SHP77 treated with DMSO at 0.1 percent for 48 hours (cell line): ENCODE results near the gene NUP188.
A peak's percentile ranks its signal among the peaks of the same experiment; 100 is the strongest.

Source experiments
- DNase-seq: peaks from one replicate; lab custom pipeline; 2025; lab: John Stamatoyannopoulos, UW

The NUP188 gene

GRCh38 chr9:128947527-128948301, at the start of gene NUP188, which contains the start of gene DOLK:
Gene NUP188 (plus strand): TSS chr9:128947699. CDS start chr9:128947720, 21 bp downstream.
Gene DOLK (minus strand): TSS chr9:128947603. CDS start chr9:128947303, 300 bp downstream.
- peak; percentile 37 for DNase-seq

DNA sequence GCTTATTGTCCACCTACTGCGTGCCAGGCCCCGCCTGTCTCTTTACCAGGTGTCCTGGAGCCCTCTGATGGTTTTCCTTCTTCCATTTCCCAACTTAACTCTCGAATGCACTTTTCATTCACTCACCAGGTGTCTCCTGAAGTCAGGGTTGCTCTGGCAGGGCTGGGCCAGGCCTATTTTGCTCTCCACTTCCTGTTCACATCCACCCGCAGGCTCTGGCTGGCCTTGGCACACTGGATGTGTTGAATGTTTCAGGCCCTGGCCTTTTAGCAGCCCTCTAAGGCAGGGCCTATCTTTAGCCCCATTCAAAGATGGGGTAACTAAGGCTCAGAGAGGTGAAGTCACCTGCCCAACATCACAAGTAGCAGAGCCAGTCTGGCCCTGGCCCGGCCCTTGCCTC, 49.1 kb upstream of the NUP188 start:
- no peak for DNase-seq

DNA sequence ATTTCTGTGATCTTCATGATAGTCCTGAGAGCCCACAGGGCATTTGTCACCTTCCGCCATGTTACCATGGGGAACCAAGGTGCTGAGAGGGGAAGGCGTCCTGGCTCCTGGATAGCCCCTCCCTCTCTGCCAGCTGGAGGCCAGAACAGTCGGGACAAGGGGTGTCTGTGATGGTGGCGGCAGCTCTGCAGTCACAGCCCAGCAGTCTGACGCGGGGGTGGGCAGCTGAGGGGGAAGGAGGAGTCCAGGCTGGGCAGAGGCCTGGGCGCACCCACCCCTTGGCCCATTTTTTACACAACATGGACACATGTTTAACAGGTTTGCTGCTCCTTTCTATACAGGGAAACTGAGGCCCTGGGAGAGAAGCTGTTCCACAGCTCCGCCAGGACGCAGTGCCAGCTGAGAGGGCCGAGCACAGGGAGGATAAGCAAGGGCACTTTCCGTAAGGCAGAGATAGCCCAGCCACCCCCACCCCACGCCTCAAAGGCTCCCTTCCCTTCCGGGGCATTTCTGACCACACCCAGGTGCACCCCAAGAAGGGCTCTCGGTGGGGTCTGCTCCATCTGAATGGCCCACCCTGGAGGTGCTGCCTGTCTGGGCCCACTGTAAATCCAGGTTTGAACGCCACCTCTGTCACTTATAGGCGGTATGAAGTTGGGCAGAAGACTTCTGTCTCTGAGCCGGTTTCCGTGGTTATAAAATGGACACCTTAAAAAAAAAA, 48.5 kb upstream of the NUP188 start:
- DNase-seq, result no peak

DNA sequence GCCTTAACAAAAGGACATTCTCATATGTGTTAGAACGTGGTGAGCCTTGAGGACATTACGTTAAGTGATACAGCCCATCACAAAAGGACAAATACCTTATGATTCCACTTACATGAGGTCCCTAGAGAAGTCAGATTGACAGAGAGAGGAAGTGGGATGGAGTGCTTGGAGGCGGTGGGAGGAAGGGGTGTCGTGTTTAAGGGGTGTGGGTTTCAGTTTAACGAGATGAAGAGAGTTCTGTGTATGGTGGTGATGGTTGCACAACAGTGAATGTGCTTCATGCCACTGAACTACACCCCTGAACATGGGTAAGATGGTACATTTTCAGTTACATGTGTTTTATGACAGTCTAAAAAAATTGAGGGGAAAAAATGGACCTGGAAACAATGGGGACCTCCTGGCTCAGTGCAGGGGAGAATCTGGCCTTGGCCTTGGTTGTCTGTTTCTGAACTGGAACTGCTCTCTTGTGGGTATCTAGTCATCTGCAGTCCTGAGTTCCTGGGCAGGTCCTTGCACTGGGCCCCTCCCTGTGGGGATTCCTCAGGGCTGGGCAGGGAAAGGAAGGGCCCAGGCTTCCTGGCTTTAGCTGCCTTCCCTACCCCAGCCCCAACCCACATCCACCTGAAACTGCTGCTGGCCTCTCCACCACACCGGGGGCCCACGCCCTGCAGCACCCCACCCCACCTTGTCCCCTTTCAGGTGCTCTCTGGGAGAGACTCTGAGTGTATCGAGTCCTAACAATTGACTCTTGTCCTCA, 47.8 kb upstream of the NUP188 start:
- DNase-seq, result no peak

GRCh38 chr9:128901379-128901778, 46.1 kb upstream of the NUP188 start:
- DNase-seq, result no peak

DNA sequence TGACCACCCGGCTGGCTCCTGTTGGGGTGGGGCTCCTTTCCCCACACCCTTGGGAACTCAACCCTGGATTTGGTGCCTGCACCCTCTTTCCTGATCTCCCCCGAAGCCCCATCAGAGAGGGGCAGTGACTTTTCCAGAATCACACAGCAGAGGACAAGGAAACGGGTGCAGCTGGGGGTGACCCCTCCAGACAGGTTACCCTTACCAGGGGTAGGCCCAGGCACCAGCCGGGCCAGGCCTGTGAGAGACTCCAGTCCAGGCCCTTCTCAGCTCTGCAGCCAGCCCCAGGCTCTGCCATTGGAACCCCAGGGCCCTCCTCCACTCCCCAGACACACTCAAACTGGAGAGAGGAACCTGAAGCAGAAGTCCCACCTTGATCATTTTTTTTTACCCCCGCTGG, 45.7 kb upstream of the NUP188 start:
- no peak for DNase-seq

DNA sequence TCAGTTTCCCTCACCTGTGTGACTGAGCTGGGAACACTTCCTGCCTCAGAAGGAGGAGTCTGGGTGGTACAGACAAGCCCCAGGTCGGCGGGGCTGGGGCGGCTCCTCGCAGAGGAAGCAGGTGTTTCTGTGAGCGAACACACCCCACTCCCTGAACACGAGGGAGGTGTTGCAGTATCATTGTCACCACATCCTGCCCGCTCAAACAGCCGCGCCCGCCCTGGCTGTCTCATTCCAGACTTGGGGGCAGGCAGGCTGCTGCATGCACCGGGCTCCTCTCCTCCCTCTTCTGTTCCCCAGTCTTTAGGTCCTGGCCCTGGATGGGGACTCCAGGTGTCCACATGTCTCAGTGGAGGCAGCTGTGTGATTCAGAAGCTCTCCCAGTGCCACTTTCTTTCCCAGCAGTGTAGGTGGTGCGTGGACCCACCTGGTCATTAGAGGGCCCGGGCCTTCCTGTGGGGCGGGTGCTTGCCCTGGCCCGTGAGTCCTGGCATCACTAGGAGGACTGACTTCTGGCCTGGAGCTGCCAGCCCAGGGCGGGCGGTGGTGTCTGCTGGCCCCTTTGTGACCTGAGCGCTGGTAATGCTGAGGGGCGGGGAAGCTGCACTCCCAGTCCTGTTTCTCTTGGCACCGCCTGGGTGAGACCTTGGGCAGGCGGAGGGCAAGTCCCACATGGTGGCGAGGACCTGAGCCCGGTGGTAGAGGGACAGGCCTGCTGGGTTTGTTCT, 45.0 kb upstream of the NUP188 start:
- DNase-seq, result no peak

DNA sequence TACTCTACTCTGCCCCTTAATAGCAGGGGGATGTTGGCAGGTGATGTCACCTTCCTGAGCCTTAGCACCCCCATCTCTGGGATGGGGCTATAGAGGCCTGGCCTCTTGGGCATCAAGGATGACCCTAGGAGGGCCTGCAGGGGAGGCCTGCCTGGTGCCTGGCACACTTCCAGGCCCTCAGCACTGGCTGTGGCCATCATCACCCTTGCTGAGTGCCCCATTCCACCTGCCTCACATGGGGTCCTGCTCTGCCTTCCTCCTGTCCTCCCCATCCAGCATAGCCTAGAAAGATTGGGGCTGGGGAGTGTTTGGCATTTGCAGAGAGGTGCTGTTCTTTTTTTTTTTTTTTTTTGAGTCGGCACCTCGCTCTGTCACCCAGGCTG, 44.4 kb upstream of the NUP188 start:
- no peak for DNase-seq

GRCh38 chr9:128903871-128904620, 43.5 kb upstream of the NUP188 start:
- DNase-seq, result no peak

DNA sequence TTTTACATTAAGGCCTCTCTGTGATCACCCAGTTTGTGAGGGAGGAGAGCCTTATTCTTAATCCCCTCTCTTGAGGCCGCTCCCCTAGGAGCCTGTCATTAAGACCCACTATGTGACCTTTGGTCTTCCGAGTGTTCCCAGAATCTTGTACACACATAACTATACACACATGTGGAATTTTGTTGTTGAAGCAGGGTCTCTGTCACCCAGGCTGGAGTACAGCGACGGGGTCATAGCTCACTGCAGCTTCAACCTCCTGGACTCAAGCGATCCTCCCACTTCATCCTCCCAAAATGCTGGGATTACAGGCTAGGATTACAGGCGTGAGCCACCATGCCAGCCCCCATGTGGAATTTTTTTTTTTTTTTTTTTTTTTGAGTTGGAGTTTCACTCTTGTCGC, 41.5 kb upstream of the NUP188 start:
- DNase-seq, result no peak

DNA sequence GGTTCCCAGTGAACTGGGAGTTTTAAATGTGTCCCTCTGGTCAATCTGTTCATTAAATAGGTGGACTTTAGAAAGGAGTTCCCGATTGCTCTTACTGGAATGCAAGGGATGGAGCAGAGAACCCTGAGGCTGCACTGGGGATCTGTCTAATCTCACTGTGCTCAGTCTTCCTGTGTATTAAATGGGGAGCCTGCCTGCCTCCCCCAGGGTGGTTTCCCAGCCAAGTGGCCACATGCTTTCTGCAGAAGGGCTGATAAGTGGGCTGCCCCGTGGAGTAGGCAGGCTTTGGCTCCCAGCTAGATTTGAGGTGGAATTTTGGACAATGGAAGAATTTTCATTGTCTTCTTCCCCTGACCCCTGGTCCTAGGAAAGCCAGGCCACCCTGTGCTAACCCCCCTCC, 40.8 kb upstream of the NUP188 start:
- DNase-seq, result no peak

DNA sequence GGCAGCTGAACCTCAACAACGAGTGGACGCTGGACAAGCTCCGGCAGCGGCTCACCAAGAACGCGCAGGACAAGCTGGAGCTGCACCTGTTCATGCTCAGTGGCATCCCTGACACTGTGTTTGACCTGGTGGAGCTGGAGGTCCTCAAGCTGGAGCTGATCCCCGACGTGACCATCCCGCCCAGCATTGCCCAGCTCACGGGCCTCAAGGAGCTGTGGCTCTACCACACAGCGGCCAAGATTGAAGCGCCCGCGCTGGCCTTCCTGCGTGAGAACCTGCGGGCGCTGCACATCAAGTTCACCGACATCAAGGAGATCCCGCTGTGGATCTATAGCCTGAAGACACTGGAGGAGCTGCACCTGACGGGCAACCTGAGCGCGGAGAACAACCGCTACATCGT, 39.1 kb upstream of the NUP188 start:
- no peak for DNase-seq

- DNase-seq, result no peak
Observed at GRCh38 chr9:128909859-128910258, 37.6 kb upstream of the NUP188 start.

DNA sequence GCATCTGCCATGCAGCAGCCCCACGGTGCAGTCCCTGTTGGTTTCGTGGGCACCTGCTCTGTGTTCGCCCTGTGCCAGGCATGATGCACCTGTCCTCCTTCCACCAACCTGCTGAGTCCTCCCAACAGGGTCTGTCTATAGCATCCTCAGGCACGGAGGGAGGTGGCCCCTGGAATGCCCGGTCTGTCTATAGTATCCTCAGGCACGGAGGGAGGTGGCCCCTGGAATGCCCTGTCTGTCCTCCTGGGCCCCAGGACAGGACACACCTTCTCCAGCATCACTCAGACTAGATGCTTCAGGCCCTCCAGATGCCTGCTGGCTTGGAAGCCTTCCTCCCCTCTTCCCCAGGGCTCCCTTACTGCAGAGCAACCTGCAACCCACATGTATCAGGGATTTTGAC, 36.6 kb upstream of the NUP188 start:
- DNase-seq, result no peak

DNA sequence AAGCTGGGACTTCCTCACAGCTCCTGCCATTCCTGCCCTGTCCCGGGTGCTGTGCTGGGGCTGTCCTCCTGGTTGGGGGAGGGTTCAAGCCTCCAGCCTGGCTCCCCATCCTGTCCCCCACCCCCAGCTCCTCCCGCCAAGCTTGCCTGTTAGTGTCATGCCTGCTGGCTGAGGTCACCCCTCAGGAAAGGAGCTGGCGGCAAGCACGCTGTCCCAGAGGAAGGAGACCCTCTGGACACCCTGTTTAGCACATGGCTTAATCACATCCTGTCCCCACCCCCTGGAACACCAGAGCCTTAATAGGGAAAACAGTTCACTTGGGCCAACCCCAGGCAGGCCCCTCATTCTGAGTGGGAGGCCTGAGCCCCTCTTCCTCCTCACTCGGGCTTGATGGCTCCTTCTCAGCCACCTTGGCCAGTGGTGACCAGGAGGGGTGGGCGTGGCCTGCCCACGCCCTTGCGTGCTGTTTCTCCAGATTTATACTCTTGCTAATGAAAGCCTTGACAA, 35.9 kb upstream of the NUP188 start:
- DNase-seq, result no peak

DNA sequence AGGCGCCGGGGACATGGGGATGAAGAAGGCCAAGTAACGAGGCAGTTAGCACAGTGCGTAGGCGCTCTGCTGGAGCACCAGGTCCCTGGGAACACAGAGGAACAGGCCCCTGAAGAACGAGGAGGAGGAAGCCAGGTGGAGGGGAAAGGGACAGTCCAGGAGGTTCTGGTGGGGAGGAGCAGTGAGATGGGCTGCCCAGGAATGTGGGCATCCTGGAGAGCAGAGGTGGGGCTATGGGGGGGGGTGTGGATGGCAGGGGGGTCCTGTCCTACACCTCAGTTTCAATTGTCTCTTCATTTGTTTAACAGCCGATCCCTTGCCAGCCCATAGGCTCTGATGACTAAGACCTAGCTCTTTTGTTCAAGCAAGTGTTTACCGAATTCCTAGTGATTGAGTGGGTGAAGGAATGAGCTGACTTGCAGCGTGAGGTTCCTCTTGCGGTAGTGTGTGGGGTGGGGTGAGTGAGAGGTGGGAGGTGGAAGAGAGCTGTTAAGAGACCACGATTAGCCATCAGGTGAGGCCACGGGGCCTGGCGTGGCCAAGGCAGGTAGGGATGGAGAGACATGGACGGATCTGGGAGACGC, 35.1 kb upstream of the NUP188 start:
- DNase-seq, result no peak

GRCh38 chr9:128913048-128913900, 34.2 kb upstream of the NUP188 start:
- DNase-seq, result no peak

DNA sequence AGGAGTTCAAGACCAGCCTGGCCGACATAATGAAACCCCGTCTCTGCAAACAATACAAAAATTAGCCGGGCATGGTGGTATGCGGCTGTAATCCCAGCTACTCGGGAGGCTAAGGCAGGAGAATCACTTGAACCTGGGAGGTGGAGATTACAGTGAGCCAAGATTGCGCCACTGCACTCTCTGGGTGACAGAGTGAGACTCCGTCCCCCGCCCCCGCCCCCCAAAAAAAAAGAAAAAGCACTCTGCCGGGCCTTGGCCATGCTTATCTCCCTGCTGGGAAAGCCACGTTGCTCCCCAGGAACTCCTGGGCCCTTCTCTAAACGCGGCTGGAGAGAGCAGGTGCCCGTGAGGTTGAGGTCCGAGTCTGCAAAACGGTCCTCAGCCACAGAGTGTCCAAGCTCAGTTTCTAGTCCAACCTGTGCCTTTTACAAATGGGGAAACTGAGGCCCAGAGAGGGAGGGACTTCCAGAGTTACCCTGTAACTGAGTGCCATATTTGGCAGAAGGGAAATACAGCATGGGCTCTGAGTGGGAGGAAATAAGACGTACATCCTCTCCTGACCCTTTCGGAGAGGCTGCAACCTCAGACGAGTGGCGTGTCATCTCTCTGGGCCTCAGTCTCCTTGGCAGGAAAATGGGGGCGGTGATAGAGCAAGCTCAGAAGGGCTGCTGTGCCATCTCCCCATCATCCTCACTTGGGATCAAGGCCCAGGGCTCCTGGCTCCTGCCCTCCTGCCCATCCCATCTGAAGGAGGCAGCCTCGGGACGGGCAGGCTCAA, 33.3 kb upstream of the NUP188 start:
- DNase-seq, result no peak

DNA sequence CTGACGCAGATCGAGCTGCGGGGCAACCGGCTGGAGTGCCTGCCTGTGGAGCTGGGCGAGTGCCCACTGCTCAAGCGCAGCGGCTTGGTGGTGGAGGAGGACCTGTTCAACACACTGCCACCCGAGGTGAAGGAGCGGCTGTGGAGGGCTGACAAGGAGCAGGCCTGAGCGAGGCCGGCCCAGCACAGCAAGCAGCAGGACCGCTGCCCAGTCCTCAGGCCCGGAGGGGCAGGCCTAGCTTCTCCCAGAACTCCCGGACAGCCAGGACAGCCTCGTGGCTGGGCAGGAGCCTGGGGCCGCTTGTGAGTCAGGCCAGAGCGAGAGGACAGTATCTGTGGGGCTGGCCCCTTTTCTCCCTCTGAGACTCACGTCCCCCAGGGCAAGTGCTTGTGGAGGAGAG, 31.3 kb upstream of the NUP188 start:
- no peak for DNase-seq
